Ovary (tissue), 9 donors: ENCODE measurements around the gene SLC35D2. TPM values are rescaled to one million over a fixed set of nuclear protein-coding genes. Genes with fewer than 3 reads are reported as not detected.

Source experiments
- DNase-seq, 5 donors: peaks; one replicate each; pipeline ENCODE4 v3.0.0-alpha.2; 2019 to 2020
- H3K27ac ChIP-seq, 2 donors: fragments of 200-600 bp; one replicate each; pipeline versions ENCODE4 v1.5.1 to v1.8.0; 2019 to 2022
- H3K27me3 ChIP-seq: fragments of 200-600 bp; one replicate; pipeline ENCODE4 v1.8.0; 2022
- H3K36me3 ChIP-seq: fragments of 200-600 bp; sonication (generic); one replicate; pipeline ENCODE4 v1.5.1; 2019
- H3K4me1 ChIP-seq: one replicate; pipeline ENCODE4 v1.8.1; 2013; ENCODE audit warnings: mild to moderate bottlenecking, moderate library complexity; ENCODE audit not compliant: insufficient read depth
- H3K4me3 ChIP-seq: fragments of 200-600 bp; sonication (generic); one replicate; pipeline ENCODE4 v1.5.1; 2017
- H3K9me3 ChIP-seq, 2 donors: fragments of 200-600 bp in 1 of 2; sonication (generic) in 1 of 2; one replicate each; pipeline versions ENCODE4 v1.5.1 to v1.8.1; 2013 to 2019; ENCODE audit warnings: mild to moderate bottlenecking in 1 of 2, moderate library complexity in 1 of 2
- CTCF ChIP-seq, 3 donors: fragments of 450-650 bp in 2 of 3; fragments of 200-600 bp in 1 of 3; IDR thresholded peaks; one replicate each; pipeline versions ENCODE4 v1.5.1 to v1.8.0; 2016 to 2022; ENCODE audit warnings: antibody characterized with exemption in 3 of 3, mild to moderate bottlenecking in 1 of 3
- EP300 ChIP-seq: sonication (generic); formaldehyde crosslinking; IDR thresholded peaks from one replicate; pipeline ENCODE4 v1.6.1; 2017; ENCODE audit warnings: antibody characterized with exemption
- POLR2A ChIP-seq: fragments of 450-650 bp; IDR thresholded peaks from one replicate; pipeline ENCODE4 v1.6.1; 2017; ENCODE audit warnings: antibody characterized with exemption, mild to moderate bottlenecking, moderate library complexity
- WGBS, 3 donors: extraction: QIAGEN DNeasy Blood & Tissue Kit in 1 of 3; methylation state at CpG; one replicate each; pipeline versions ENCODE4 v1.1.5 to v1.1.7; 2013 to 2017; 5-methylcytosine and 5-hydroxymethylcytosine counted together
- intact Hi-C, 4 donors: fragments of 100-400 bp; cut with DNase I; formaldehyde crosslinking; loops; one replicate each; pipeline versions ENCODE4 v1.11.0 to v1.15.1; 2022 to 2023
- polyA plus RNA-seq, 2 donors: library from polyadenylated mRNA; stranded (reverse); fragments of 200-250 nt in 1 of 2; fragments of 350-450 nt in 1 of 2; fragmentation: Illumina TruSeq in 1 of 2; extraction: RNeasy Lipid Tissue Mini Kit (QIAGEN cat#74804) in 1 of 2; gene quantifications; one replicate each; pipeline ENCODE4 v1.2.3, GENCODE V29; 2013 to 2014
- total RNA-seq, 7 donors: library from RNA; depleted of rRNA in 2 of 7; stranded (reverse); fragments of >200 nt in 2 of 7; fragmentation: NEBNext Ultra II Directional in 3 of 7; extraction: Animal tissue kit (Norgen Biotek cat#: 25700) in 3 of 7; gene quantifications; one replicate each; pipeline versions ENCODE4 v1.1.0 to v1.2.4, GENCODE V29; 2016 to 2023
- donor health status: DM: no; HTN: no; CAD: no; lungs with moderate emphysema.
- donor health status: DM: no; HTN: no; CAD: no.
- donor health status: Bipolar disorder and iron deficiency.
- donor health status: DM: yes; HTN: yes; CAD: no.
- donor health status: DM: no; HTN: no; CAD: no.
- donor health status: DM: yes; HTN: yes; CAD: no.

The SLC35D2 gene
- total and polyA plus RNA-seq, 9 donors: 22.1 to 36.1 (median 26.0) TPM

- TF ChIP-seq CTCF (IDR thresholded peaks at IDR 0.05): no peak
- TF ChIP-seq EP300: no peak
- no peak for DNase-seq
- WGBS, 3 donors: 73 to 80% (median 75%) methylated on average over 7 of the region's 7 CpGs
- H3K36me3 ChIP-seq: no peaks in the 10 kb centered on the region
- H3K4me1 ChIP-seq: peaks cover 2% of the 10 kb centered on the region
- intact Hi-C loops: loop anchor here in 1 of 4 donors (10.0 kb wide), 1 partner anchor 251 kb away; no protein-coding TSS in a partner anchor
- no peaks in the 10 kb centered on the region for H3K27me3 ChIP-seq
- no peak overlapping the region for H3K4me3 ChIP-seq
- H3K9me3 ChIP-seq: no peaks in the 10 kb centered on the region
- no peak overlapping the region for H3K27ac ChIP-seq
Observed at GRCh38 chr9:96413302-96414221, 30.1 kb upstream of the SLC35D2 start.

GRCh38 chr9:96412174-96412913 lies 28.8 kb upstream of the SLC35D2 start:
- Histone ChIP-seq H3K4me3 (no peak overlapping the region), H3K9me3 (no peaks in the 10 kb centered on the region), H3K4me1 (peaks cover 2% of the 10 kb centered on the region), H3K36me3 (no peaks in the 10 kb centered on the region), H3K27ac (no peak overlapping the region), H3K27me3 (no peaks in the 10 kb centered on the region)
- TF ChIP-seq POLR2A (no peak), CTCF (IDR thresholded peaks at IDR 0.05) (no peak), EP300 (no peak)
- no peak for DNase-seq
- intact Hi-C loops: loop anchor here in 1 of 4 donors (10.0 kb wide), 1 partner anchor 252 kb away; no protein-coding TSS in a partner anchor
- 80 to 86% (median 86%) methylated on average over 8 of the region's 8 CpGs for WGBS, 3 donors

GRCh38 chr9:96411129-96411838 lies 27.8 kb upstream of the SLC35D2 start:
- intact Hi-C loops: loop anchor here in 1 of 4 donors (10.0 kb wide), 1 partner anchor 254 kb away; no protein-coding TSS in a partner anchor
- Histone ChIP-seq H3K4me3 (no peak overlapping the region), H3K27ac (no peak overlapping the region), H3K27me3 (no peaks in the 10 kb centered on the region), H3K36me3 (no peaks in the 10 kb centered on the region), H3K4me1 (no peaks in the 10 kb centered on the region), H3K9me3 (no peaks in the 10 kb centered on the region)
- DNase-seq: no peak
- WGBS, 3 donors: 90 to 92% (median 92%) methylated on average over 5 of the region's 5 CpGs
- TF ChIP-seq EP300 (no peak), POLR2A (no peak)

GRCh38 chr9:96408409-96409280 lies 25.1 kb upstream of the SLC35D2 start:
- intact Hi-C loops: no loop called here
- H3K4me1 ChIP-seq: no peaks in the 10 kb centered on the region
- WGBS, 3 donors: 81 to 85% (median 84%) methylated on average over 9 of the region's 9 CpGs
- H3K27ac ChIP-seq: no peak overlapping the region
- H3K9me3 ChIP-seq: no peaks in the 10 kb centered on the region
- DNase-seq: no peak
- H3K36me3 ChIP-seq: no peaks in the 10 kb centered on the region
- TF ChIP-seq POLR2A (no peak), CTCF (IDR thresholded peaks at IDR 0.05) (no peak), EP300 (no peak)
- no peak overlapping the region for H3K4me3 ChIP-seq
- no peaks in the 10 kb centered on the region for H3K27me3 ChIP-seq
